NT2/D1 (cell line): ENCODE data around the gene TSFM.

Source experiments
- SUZ12 ChIP-seq: IDR thresholded peaks from 2 replicates; pipeline ENCODE4 v1.6.1; 2011; ENCODE audit not compliant: insufficient read length, insufficient read depth; ENCODE audit errors: extremely low read depth
- YY1 ChIP-seq: IDR thresholded peaks from 2 replicates; pipeline ENCODE4 v1.6.1; 2011; ENCODE audit not compliant: insufficient read length, insufficient read depth
- ZNF274 ChIP-seq: IDR thresholded peaks from 2 replicates; pipeline ENCODE4 v1.6.1; 2011; ENCODE audit warnings: mild to moderate bottlenecking, low read depth, low read length

GRCh38 chr12:57837864-57838562 is 55.4 kb downstream of the TSFM start:
- no peak for TF ChIP-seq YY1
- no peak for TF ChIP-seq ZNF274
- no peak for TF ChIP-seq SUZ12
